CD14-positive monocyte (primary cell): ENCODE results near the gene METTL4. TPM values are rescaled to one million over a fixed set of nuclear protein-coding genes. Genes with fewer than 3 reads are reported as not detected.
A peak's percentile ranks its signal among the peaks of the same experiment; 100 is the strongest.

Source experiments
- DNase-seq, 3 donors: peaks; one replicate each; pipeline ENCODE4 v3.0.0-alpha.2; 2011 to 2022
- H2AFZ ChIP-seq: 2 replicates; pipeline ENCODE4 v1.6.0; 2012; ENCODE audit warnings: mild to moderate bottlenecking, low read depth, low read length, inconsistent platforms; ENCODE audit not compliant: insufficient read depth, poor library complexity, severe bottlenecking
- H3K27ac ChIP-seq, 2 donors: 1 replicate in 1 of 2; 2 replicates in 1 of 2; pipeline ENCODE4 v1.5.1; 2012 to 2013; ENCODE audit warnings: low read length in 2 of 2, control low read depth in 1 of 2, inconsistent platforms in 1 of 2, low read depth in 1 of 2, mild to moderate bottlenecking in 1 of 2
- H3K27me3 ChIP-seq, 2 donors: one replicate each; pipeline versions ENCODE4 v1.6.0 to v1.6.1; 2011 to 2013; ENCODE audit warnings: low read length in 2 of 2; ENCODE audit not compliant: control insufficient read depth in 2 of 2, insufficient read depth in 2 of 2
- H3K36me3 ChIP-seq, 2 donors: replicated peaks in 1 of 2; 1 replicate in 1 of 2; 2 replicates in 1 of 2; pipeline versions ENCODE4 v1.5.1 to v1.6.1; 2012 to 2013; ENCODE audit warnings: low read length in 2 of 2, control low read depth in 1 of 2, inconsistent platforms in 1 of 2, mild to moderate bottlenecking in 1 of 2; ENCODE audit not compliant: insufficient read depth in 2 of 2, control insufficient read depth in 1 of 2
- H3K4me1 ChIP-seq, 2 donors: 1 replicate in 1 of 2; 2 replicates in 1 of 2; pipeline versions ENCODE4 v1.5.1 to v1.6.1; 2012 to 2013; ENCODE audit warnings: low read length in 2 of 2, control low read depth in 1 of 2, inconsistent platforms in 1 of 2, mild to moderate bottlenecking in 1 of 2, moderate library complexity in 1 of 2; ENCODE audit not compliant: insufficient read depth in 2 of 2, control insufficient read depth in 1 of 2
- H3K4me2 ChIP-seq: replicated peaks from 2 replicates; pipeline ENCODE3; 2012; ENCODE audit warnings: low read length, moderate library complexity, mild to moderate bottlenecking; ENCODE audit not compliant: poor library complexity, severe bottlenecking; ENCODE audit errors: extremely low read depth
- H3K4me3 ChIP-seq, 3 experiments: fragments of 200-600 bp in 1 of 3; sonication (generic) in 1 of 3; replicated peaks in 1 of 3; 1 replicate in 2 of 3; 2 replicates in 1 of 3; pipeline ENCODE4 v1.5.1; 2011 to 2013; ENCODE audit warnings: low read length in 3 of 3, mild to moderate bottlenecking in 3 of 3, control low read depth in 2 of 3, low read depth in 2 of 3, inconsistent platforms in 1 of 3, moderate library complexity in 1 of 3
- H3K79me2 ChIP-seq: 2 replicates; pipeline ENCODE4 v1.6.0; 2012; ENCODE audit warnings: mild to moderate bottlenecking, control low read depth, inconsistent platforms, low read length, moderate library complexity; ENCODE audit not compliant: insufficient read depth
- H3K9ac ChIP-seq: 2 replicates; pipeline ENCODE4 v1.6.0; 2017; ENCODE audit warnings: low read length, mild to moderate bottlenecking; ENCODE audit not compliant: insufficient read depth, poor library complexity, severe bottlenecking
- H3K9me3 ChIP-seq, 2 donors: replicated peaks in 1 of 2; 1 replicate in 1 of 2; 2 replicates in 1 of 2; pipeline versions ENCODE4 v1.5.1 to v1.6.1; 2012 to 2013; ENCODE audit warnings: low read length in 2 of 2, control low read depth in 1 of 2; ENCODE audit not compliant: control insufficient read depth in 1 of 2, insufficient read depth in 1 of 2
- H4K20me1 ChIP-seq: 2 replicates; pipeline ENCODE4 v1.6.0; 2012; ENCODE audit warnings: mild to moderate bottlenecking, low read length, control low read depth, moderate library complexity; ENCODE audit not compliant: insufficient read depth
- H3K27ac Mint-ChIP-seq, 7 donors: one replicate each; pipeline ENCODE4 v1.8.0; 2020; ENCODE audit warnings: mild to moderate bottlenecking in 7 of 7, mixed read lengths in 7 of 7, moderate library complexity in 6 of 7, inconsistent platforms in 2 of 7
- H3K27me3 Mint-ChIP-seq, 3 donors: one replicate each; pipeline ENCODE4 v1.8.0; 2021 to 2022; ENCODE audit warnings: low read depth in 3 of 3, mild to moderate bottlenecking in 3 of 3, mixed read lengths in 3 of 3, moderate library complexity in 3 of 3, inconsistent platforms in 1 of 3
- H3K36me3 Mint-ChIP-seq, 2 donors: one replicate each; pipeline ENCODE4 v1.8.0; 2020; ENCODE audit warnings: mixed read lengths in 2 of 2, inconsistent platforms in 1 of 2, mild to moderate bottlenecking in 1 of 2
- H3K4me1 Mint-ChIP-seq: one replicate; pipeline ENCODE4 v1.8.0; 2020; ENCODE audit warnings: mild to moderate bottlenecking, mixed read lengths
- H3K4me3 Mint-ChIP-seq, 2 donors: one replicate each; pipeline ENCODE4 v1.8.0; 2020; ENCODE audit warnings: mild to moderate bottlenecking in 2 of 2, mixed read lengths in 2 of 2, moderate library complexity in 1 of 2
- H3K9me3 Mint-ChIP-seq, 7 donors: one replicate each; pipeline ENCODE4 v1.8.0; 2020 to 2022; ENCODE audit warnings: mixed read lengths in 7 of 7, mild to moderate bottlenecking in 6 of 7, moderate library complexity in 6 of 7, inconsistent platforms in 2 of 7
- WGBS: methylation state at CpG from one replicate; pipeline ENCODE4 v1.1.5; 2013; ENCODE audit warnings: missing lambda C conversion rate; ENCODE audit not compliant: insufficient coverage; 5-methylcytosine and 5-hydroxymethylcytosine counted together
- intact Hi-C, 2 donors: fragments of 100-400 bp; cut with micrococcal nuclease; formaldehyde crosslinking; loops; one replicate each; pipeline versions ENCODE4 v1.15.0 to v1.15.1; 2023
- polyA plus RNA-seq, 3 donors: library from polyadenylated mRNA; depleted of rRNA in 1 of 3; unstranded in 2 of 3; stranded (reverse) in 1 of 3; fragments of 300-500 nt in 2 of 3; fragments of >200 nt in 1 of 3; fragmentation: Illumina TruSeq in 2 of 3; gene quantifications; 1 replicate in 2 of 3; 2 replicates in 1 of 3; pipeline ENCODE4 v1.2.3, GENCODE V29; 2012 to 2021
- TF ChIP-seq, protein P1 (sequence below): fragments of 200-600 bp; IDR thresholded peaks from one replicate; pipeline ENCODE4 v1.8.0; 2022; ENCODE audit warnings: antibody characterized with exemption, mild to moderate bottlenecking

The METTL4 gene
- polyA plus RNA-seq, 3 donors: 3.0 to 4.1 (median 3.3) TPM

DNA sequence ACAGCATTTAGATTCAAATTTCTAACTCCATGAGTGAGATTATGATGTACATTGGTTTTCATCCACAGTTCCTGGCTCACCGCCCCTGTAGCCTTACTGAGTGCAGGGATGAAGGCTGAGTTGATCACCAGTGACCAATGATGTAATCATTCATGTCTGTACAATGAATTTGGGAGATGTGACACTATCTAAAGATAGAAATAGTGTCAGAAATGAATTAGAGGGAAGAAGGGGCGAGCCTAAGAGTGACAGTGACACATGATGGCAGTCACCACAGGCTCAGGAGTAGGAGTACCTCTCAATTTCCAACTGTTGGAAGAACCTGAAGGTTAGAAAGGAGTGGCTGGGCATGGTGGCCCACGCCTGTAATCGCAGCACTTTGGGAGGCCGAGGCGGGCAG lies 3.2 kb downstream of the METTL4 start:
- Histone ChIP-seq H3K79me2 (peaks cover 52% of the 10 kb centered on the region), H3K9ac (no peak overlapping the region), H3K4me2 (no peak overlapping the region), H3K4me3 (no peak overlapping the region), H3K36me3 (peaks cover 4 to 11% of the 10 kb centered on the region in 2 donors), H2AFZ (no peak overlapping the region), H3K9me3 (no peaks in the 10 kb centered on the region), H3K27me3 (no peaks in the 10 kb centered on the region), H3K27ac (peak overlapping the region in 1 of 2 donors; percentile 6), H4K20me1 (no peaks in the 10 kb centered on the region), H3K4me1 (peaks cover 17 to 23% of the 10 kb centered on the region in 2 donors)
- no peaks in the 10 kb centered on the region for H3K27me3 Mint-ChIP-seq
- 100% methylated on average over 4 of the region's 6 CpGs for WGBS
- H3K9me3 Mint-ChIP-seq: no peaks in the 10 kb centered on the region
- peaks cover 30% of the 10 kb centered on the region for H3K4me1 Mint-ChIP-seq
- H3K27ac Mint-ChIP-seq: peak overlapping the region in 1 of 7 donors; percentile 2
- no peak overlapping the region for H3K4me3 Mint-ChIP-seq
- intact Hi-C loops: no loop called here
- peaks cover 15 to 30% of the 10 kb centered on the region in 2 donors for H3K36me3 Mint-ChIP-seq
- TF ChIP-seq, protein P1, sequence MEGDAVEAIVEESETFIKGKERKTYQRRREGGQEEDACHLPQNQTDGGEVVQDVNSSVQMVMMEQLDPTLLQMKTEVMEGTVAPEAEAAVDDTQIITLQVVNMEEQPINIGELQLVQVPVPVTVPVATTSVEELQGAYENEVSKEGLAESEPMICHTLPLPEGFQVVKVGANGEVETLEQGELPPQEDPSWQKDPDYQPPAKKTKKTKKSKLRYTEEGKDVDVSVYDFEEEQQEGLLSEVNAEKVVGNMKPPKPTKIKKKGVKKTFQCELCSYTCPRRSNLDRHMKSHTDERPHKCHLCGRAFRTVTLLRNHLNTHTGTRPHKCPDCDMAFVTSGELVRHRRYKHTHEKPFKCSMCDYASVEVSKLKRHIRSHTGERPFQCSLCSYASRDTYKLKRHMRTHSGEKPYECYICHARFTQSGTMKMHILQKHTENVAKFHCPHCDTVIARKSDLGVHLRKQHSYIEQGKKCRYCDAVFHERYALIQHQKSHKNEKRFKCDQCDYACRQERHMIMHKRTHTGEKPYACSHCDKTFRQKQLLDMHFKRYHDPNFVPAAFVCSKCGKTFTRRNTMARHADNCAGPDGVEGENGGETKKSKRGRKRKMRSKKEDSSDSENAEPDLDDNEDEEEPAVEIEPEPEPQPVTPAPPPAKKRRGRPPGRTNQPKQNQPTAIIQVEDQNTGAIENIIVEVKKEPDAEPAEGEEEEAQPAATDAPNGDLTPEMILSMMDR: no peak
- DNase-seq: no peak

DNA sequence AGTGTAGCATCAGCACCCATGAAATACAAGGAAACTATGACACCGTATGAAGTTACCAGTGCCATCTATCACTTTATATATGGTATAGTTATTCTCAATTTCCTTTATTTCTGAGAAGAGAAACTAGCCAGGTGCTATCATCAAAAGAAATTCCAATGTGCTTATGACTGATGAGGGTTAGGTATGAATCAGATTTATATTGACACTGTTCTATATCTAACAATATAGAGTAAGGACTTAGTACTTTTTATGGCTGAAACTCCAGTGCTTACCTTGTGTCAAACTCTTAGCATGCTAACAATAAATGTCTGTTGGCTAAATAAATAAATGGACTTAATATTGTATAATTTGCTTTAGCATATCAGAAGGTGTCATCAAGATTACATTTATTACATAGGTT lies 6.9 kb downstream of the METTL4 start:
- no peaks in the 10 kb centered on the region for H3K27me3 Mint-ChIP-seq
- Histone ChIP-seq H3K4me1 (no peaks in the 10 kb centered on the region), H3K27ac (no peak overlapping the region), H3K79me2 (peaks cover 16% of the 10 kb centered on the region), H3K9ac (no peak overlapping the region), H3K4me2 (no peak overlapping the region), H3K9me3 (no peaks in the 10 kb centered on the region), H3K27me3 (no peaks in the 10 kb centered on the region), H3K36me3 (peaks cover 10 to 30% of the 10 kb centered on the region in 2 donors), H4K20me1 (no peaks in the 10 kb centered on the region), H2AFZ (no peak overlapping the region), H3K4me3 (no peak overlapping the region)
- H3K4me3 Mint-ChIP-seq: no peak overlapping the region
- intact Hi-C loops: no loop called here
- DNase-seq: no peak
- H3K4me1 Mint-ChIP-seq: peaks cover 3% of the 10 kb centered on the region
- TF ChIP-seq, protein P1: no peak
- H3K36me3 Mint-ChIP-seq: peaks cover 31 to 55% of the 10 kb centered on the region in 2 donors
- no CpG with 5 or more reads among the region's 1 CpG for WGBS
- no peak overlapping the region for H3K27ac Mint-ChIP-seq
- no peaks in the 10 kb centered on the region for H3K9me3 Mint-ChIP-seq
